CD14-positive monocyte (primary cell): ENCODE measurements around the gene PNKP. TPM values are rescaled to one million over a fixed set of nuclear protein-coding genes. Genes with fewer than 3 reads are reported as not detected.

Source experiments
- DNase-seq, 3 donors: peaks; one replicate each; pipeline ENCODE4 v3.0.0-alpha.2; 2011 to 2022
- H2AFZ ChIP-seq: 2 replicates; pipeline ENCODE4 v1.6.0; 2012; ENCODE audit warnings: mild to moderate bottlenecking, low read depth, low read length, inconsistent platforms; ENCODE audit not compliant: insufficient read depth, poor library complexity, severe bottlenecking
- H3K27ac ChIP-seq, 2 donors: 1 replicate in 1 of 2; 2 replicates in 1 of 2; pipeline ENCODE4 v1.5.1; 2012 to 2013; ENCODE audit warnings: low read length in 2 of 2, control low read depth in 1 of 2, inconsistent platforms in 1 of 2, low read depth in 1 of 2, mild to moderate bottlenecking in 1 of 2
- H3K27me3 ChIP-seq, 2 donors: one replicate each; pipeline versions ENCODE4 v1.6.0 to v1.6.1; 2011 to 2013; ENCODE audit warnings: low read length in 2 of 2; ENCODE audit not compliant: control insufficient read depth in 2 of 2, insufficient read depth in 2 of 2
- H3K36me3 ChIP-seq, 2 donors: replicated peaks in 1 of 2; 1 replicate in 1 of 2; 2 replicates in 1 of 2; pipeline versions ENCODE4 v1.5.1 to v1.6.1; 2012 to 2013; ENCODE audit warnings: low read length in 2 of 2, control low read depth in 1 of 2, inconsistent platforms in 1 of 2, mild to moderate bottlenecking in 1 of 2; ENCODE audit not compliant: insufficient read depth in 2 of 2, control insufficient read depth in 1 of 2
- H3K4me1 ChIP-seq, 2 donors: 1 replicate in 1 of 2; 2 replicates in 1 of 2; pipeline versions ENCODE4 v1.5.1 to v1.6.1; 2012 to 2013; ENCODE audit warnings: low read length in 2 of 2, control low read depth in 1 of 2, inconsistent platforms in 1 of 2, mild to moderate bottlenecking in 1 of 2, moderate library complexity in 1 of 2; ENCODE audit not compliant: insufficient read depth in 2 of 2, control insufficient read depth in 1 of 2
- H3K4me2 ChIP-seq: replicated peaks from 2 replicates; pipeline ENCODE3; 2012; ENCODE audit warnings: low read length, moderate library complexity, mild to moderate bottlenecking; ENCODE audit not compliant: poor library complexity, severe bottlenecking; ENCODE audit errors: extremely low read depth
- H3K4me3 ChIP-seq, 3 experiments: fragments of 200-600 bp in 1 of 3; sonication (generic) in 1 of 3; replicated peaks in 1 of 3; 1 replicate in 2 of 3; 2 replicates in 1 of 3; pipeline ENCODE4 v1.5.1; 2011 to 2013; ENCODE audit warnings: low read length in 3 of 3, mild to moderate bottlenecking in 3 of 3, control low read depth in 2 of 3, low read depth in 2 of 3, inconsistent platforms in 1 of 3, moderate library complexity in 1 of 3
- H3K79me2 ChIP-seq: 2 replicates; pipeline ENCODE4 v1.6.0; 2012; ENCODE audit warnings: mild to moderate bottlenecking, control low read depth, inconsistent platforms, low read length, moderate library complexity; ENCODE audit not compliant: insufficient read depth
- H3K9ac ChIP-seq: 2 replicates; pipeline ENCODE4 v1.6.0; 2017; ENCODE audit warnings: low read length, mild to moderate bottlenecking; ENCODE audit not compliant: insufficient read depth, poor library complexity, severe bottlenecking
- H3K9me3 ChIP-seq, 2 donors: replicated peaks in 1 of 2; 1 replicate in 1 of 2; 2 replicates in 1 of 2; pipeline versions ENCODE4 v1.5.1 to v1.6.1; 2012 to 2013; ENCODE audit warnings: low read length in 2 of 2, control low read depth in 1 of 2; ENCODE audit not compliant: control insufficient read depth in 1 of 2, insufficient read depth in 1 of 2
- H4K20me1 ChIP-seq: 2 replicates; pipeline ENCODE4 v1.6.0; 2012; ENCODE audit warnings: mild to moderate bottlenecking, low read length, control low read depth, moderate library complexity; ENCODE audit not compliant: insufficient read depth
- H3K27ac Mint-ChIP-seq, 7 donors: one replicate each; pipeline ENCODE4 v1.8.0; 2020; ENCODE audit warnings: mild to moderate bottlenecking in 7 of 7, mixed read lengths in 7 of 7, moderate library complexity in 6 of 7, inconsistent platforms in 2 of 7
- H3K27me3 Mint-ChIP-seq, 3 donors: one replicate each; pipeline ENCODE4 v1.8.0; 2021 to 2022; ENCODE audit warnings: low read depth in 3 of 3, mild to moderate bottlenecking in 3 of 3, mixed read lengths in 3 of 3, moderate library complexity in 3 of 3, inconsistent platforms in 1 of 3
- H3K36me3 Mint-ChIP-seq, 2 donors: one replicate each; pipeline ENCODE4 v1.8.0; 2020; ENCODE audit warnings: mixed read lengths in 2 of 2, inconsistent platforms in 1 of 2, mild to moderate bottlenecking in 1 of 2
- H3K4me1 Mint-ChIP-seq: one replicate; pipeline ENCODE4 v1.8.0; 2020; ENCODE audit warnings: mild to moderate bottlenecking, mixed read lengths
- H3K4me3 Mint-ChIP-seq, 2 donors: one replicate each; pipeline ENCODE4 v1.8.0; 2020; ENCODE audit warnings: mild to moderate bottlenecking in 2 of 2, mixed read lengths in 2 of 2, moderate library complexity in 1 of 2
- H3K9me3 Mint-ChIP-seq, 7 donors: one replicate each; pipeline ENCODE4 v1.8.0; 2020 to 2022; ENCODE audit warnings: mixed read lengths in 7 of 7, mild to moderate bottlenecking in 6 of 7, moderate library complexity in 6 of 7, inconsistent platforms in 2 of 7
- WGBS: methylation state at CpG from one replicate; pipeline ENCODE4 v1.1.5; 2013; ENCODE audit warnings: missing lambda C conversion rate; ENCODE audit not compliant: insufficient coverage; 5-methylcytosine and 5-hydroxymethylcytosine counted together
- intact Hi-C, 2 donors: fragments of 100-400 bp; cut with micrococcal nuclease; formaldehyde crosslinking; loops; one replicate each; pipeline versions ENCODE4 v1.15.0 to v1.15.1; 2023
- polyA plus RNA-seq, 3 donors: library from polyadenylated mRNA; depleted of rRNA in 1 of 3; unstranded in 2 of 3; stranded (reverse) in 1 of 3; fragments of 300-500 nt in 2 of 3; fragments of >200 nt in 1 of 3; fragmentation: Illumina TruSeq in 2 of 3; gene quantifications; 1 replicate in 2 of 3; 2 replicates in 1 of 3; pipeline ENCODE4 v1.2.3, GENCODE V29; 2012 to 2021
- TF ChIP-seq, protein P1 (sequence below): fragments of 200-600 bp; IDR thresholded peaks from one replicate; pipeline ENCODE4 v1.8.0; 2022; ENCODE audit warnings: antibody characterized with exemption, mild to moderate bottlenecking

Gene PNKP
- polyA plus RNA-seq, 3 donors: 23.0 to 88.6 (median 30.2) TPM

DNA sequence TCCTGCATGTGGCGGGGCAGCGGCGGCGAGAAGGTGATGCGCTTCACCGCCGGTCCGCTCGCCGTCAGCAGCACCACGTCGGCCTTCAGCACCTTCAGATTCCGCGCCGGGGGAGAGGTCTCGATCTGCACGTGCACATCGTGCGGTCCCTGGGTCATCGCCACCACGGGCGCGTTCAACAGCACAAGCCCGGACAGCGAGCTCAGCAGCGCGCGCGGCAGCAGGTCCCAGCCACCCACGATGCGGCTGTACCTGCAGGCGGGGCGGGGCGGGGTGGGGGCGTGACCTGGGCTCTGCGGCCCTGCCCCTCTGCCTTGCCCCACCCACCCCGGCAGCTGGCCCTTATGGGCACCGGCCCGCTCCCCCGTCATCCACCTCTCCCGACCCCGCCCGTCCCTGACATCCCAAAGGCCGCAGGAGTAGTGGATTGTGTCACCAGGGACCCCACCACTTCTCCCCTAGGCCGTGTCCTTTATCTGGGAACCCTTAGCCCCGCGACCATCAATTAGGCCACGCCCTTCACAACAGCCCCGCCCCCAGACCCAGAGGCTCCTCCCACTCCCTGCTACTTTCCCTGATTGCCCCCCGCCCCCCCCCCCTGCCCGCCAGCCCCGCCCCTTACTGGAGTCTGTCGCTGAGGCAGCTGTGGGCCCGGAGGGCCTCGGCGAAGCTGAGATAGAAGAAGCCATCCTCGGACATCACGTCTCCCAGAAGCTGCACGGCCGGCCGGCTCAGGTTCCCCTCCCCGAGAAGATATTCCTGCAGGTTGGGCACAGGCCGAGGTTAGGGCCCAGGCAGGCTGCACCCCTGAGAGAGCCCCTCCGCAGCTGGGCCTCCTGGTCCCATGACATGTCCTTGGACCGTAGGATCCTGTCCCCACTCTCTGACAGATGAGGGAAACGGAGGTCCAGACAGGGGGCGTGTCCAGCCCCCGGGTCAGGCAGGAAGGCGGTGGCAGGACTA, 23.3 kb upstream of the PNKP start:
- TF ChIP-seq, protein P1, sequence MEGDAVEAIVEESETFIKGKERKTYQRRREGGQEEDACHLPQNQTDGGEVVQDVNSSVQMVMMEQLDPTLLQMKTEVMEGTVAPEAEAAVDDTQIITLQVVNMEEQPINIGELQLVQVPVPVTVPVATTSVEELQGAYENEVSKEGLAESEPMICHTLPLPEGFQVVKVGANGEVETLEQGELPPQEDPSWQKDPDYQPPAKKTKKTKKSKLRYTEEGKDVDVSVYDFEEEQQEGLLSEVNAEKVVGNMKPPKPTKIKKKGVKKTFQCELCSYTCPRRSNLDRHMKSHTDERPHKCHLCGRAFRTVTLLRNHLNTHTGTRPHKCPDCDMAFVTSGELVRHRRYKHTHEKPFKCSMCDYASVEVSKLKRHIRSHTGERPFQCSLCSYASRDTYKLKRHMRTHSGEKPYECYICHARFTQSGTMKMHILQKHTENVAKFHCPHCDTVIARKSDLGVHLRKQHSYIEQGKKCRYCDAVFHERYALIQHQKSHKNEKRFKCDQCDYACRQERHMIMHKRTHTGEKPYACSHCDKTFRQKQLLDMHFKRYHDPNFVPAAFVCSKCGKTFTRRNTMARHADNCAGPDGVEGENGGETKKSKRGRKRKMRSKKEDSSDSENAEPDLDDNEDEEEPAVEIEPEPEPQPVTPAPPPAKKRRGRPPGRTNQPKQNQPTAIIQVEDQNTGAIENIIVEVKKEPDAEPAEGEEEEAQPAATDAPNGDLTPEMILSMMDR: peak; percentile 55
- H3K36me3 Mint-ChIP-seq: peaks cover 19 to 31% of the 10 kb centered on the region in 2 donors
- H3K4me1 Mint-ChIP-seq: peaks cover 27% of the 10 kb centered on the region
- H3K27ac ChIP-seq: no peak overlapping the region
- H3K79me2 ChIP-seq: no peaks in the 10 kb centered on the region
- peak overlapping the region in 5 of 7 donors; percentile 24 to 78 (median 46) for H3K27ac Mint-ChIP-seq
- H2AFZ ChIP-seq: peak overlapping the region; percentile 63
- H3K4me3 ChIP-seq: peak overlapping the region; percentile 5 to 65 (median 16)
- H3K9me3 ChIP-seq: no peaks in the 10 kb centered on the region
- H4K20me1 ChIP-seq: peaks cover 15% of the 10 kb centered on the region
- H3K4me3 Mint-ChIP-seq: peak overlapping the region; percentile 75 to 82
- 24% methylated on average over 58 of the region's 69 CpGs for WGBS
- H3K4me1 ChIP-seq: peaks cover 21 to 23% of the 10 kb centered on the region in 2 donors
- H3K9me3 Mint-ChIP-seq: peaks cover 0 to 7% (median 0%) of the 10 kb centered on the region in 7 donors
- DNase-seq: no peak
- H3K4me2 ChIP-seq: peak overlapping the region; percentile 81
- H3K27me3 Mint-ChIP-seq: peaks cover 19 to 48% (median 30%) of the 10 kb centered on the region in 3 donors
- H3K9ac ChIP-seq: no peak overlapping the region
- no peaks in the 10 kb centered on the region for H3K36me3 ChIP-seq
- H3K27me3 ChIP-seq: peaks cover 0 to 9% of the 10 kb centered on the region in 2 donors
- intact Hi-C loops: no loop called here

DNA sequence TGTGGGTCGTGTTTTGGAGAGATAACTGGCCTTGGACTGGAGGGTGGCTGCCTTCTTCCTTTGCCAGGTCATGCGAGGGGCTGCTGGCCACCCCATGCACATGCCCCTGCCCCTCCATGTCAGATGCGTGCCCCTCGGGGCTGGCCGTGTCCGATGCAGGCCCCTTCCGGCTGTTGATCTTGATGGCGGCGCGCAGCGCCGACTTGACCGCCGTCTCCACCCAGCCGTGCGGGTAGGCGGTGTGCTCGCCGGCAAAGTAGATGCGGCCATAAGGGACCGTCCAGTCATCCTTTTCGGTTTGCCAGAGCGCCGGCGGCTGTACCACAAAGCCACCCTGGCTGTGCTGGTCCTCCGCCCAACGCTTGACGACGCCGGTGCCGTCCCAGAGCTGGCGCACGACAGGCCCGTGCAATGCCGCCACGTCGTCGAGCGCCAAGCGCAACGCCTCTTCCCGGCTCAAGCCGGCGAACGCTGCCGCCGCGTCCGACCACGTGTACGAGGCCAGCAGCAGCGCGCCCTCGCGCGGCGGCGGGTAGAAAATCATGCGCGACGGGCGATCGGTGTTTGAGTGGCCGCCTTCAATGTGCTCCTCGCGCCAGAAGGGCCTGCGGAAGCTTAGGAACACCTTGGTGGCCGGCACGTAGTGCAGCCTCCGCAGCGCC, 22.4 kb upstream of the PNKP start:
- Histone ChIP-seq H3K27ac (no peak overlapping the region), H3K4me2 (peak overlapping the region; percentile 81), H3K79me2 (no peaks in the 10 kb centered on the region), H3K9me3 (no peaks in the 10 kb centered on the region), H3K36me3 (peaks cover 2 to 3% of the 10 kb centered on the region in 2 donors), H2AFZ (peak overlapping the region; percentile 63), H3K9ac (no peak overlapping the region), H3K4me1 (peaks cover 13 to 15% of the 10 kb centered on the region in 2 donors), H4K20me1 (peaks cover 15% of the 10 kb centered on the region), H3K27me3 (peaks cover 0 to 9% of the 10 kb centered on the region in 2 donors), H3K4me3 (peak overlapping the region; percentile 5 to 65 (median 16))
- TF ChIP-seq, protein P1: peak; percentile 94
- WGBS: 25% methylated on average over 70 of the region's 71 CpGs
- peak overlapping the region; percentile 75 to 82 for H3K4me3 Mint-ChIP-seq
- peaks cover 21 to 48% (median 30%) of the 10 kb centered on the region in 3 donors for H3K27me3 Mint-ChIP-seq
- DNase-seq: peak; percentile 79 to 85 (median 84)
- peaks cover 22% of the 10 kb centered on the region for H3K4me1 Mint-ChIP-seq
- H3K36me3 Mint-ChIP-seq: peaks cover 27 to 38% of the 10 kb centered on the region in 2 donors
- H3K27ac Mint-ChIP-seq: peak overlapping the region in 5 of 7 donors; percentile 24 to 78 (median 46)
- intact Hi-C loops: loop anchor here in 1 of 2 donors (5.0 kb wide), 1 partner anchor 37 kb away; the partner anchor contains the start of genes ATF5 and NUP62
- peaks cover 0 to 7% (median 0%) of the 10 kb centered on the region in 7 donors for H3K9me3 Mint-ChIP-seq
